A673 (cell line): ENCODE measurements around the gene DIP2C.

Experiments
- CTCF ChIP-seq: fragments of 300-800, 200-600 bp; sonication (generic); conservative IDR thresholded peaks from 2 replicates; pipeline ENCODE4 v1.5.1; 2017; ENCODE audit warnings: low read depth, mild to moderate bottlenecking, antibody characterized with exemption, low read length, moderate library complexity, mixed read lengths
- EZH2 ChIP-seq: fragments of 200-600 bp; sonication (generic); IDR thresholded peaks from 2 replicates; pipeline ENCODE4 v1.6.1; 2017; ENCODE audit warnings: borderline replicate concordance, low read depth, mild to moderate bottlenecking, mixed read lengths, antibody characterized with exemption, low read length; ENCODE audit not compliant: poor library complexity, severe bottlenecking

- no peak for TF ChIP-seq CTCF
- no peak for TF ChIP-seq EZH2
Measured at GRCh38 chr10:335151-335800, 354.2 kb downstream of the DIP2C start.
